ENCODE data around the gene CAMSAP3.

DNA sequence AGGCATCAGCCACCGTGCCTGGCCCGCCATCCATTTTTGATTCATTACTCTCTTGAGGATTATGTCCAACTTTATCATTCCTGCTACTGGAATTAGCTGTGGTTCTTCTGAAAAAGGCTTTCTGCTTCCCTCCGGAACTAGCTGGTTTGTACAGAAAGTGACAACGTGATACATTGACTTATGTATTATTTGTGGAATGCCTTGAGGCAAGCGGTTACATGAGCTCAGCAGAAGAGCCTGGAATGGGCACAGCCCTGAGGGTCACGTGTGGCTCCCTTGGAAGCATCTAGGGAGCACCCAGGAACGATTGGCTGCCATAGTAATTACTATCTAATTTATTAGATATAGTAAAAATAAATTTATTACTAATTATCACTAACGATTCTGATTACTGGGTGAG lies 58.7 kb downstream of the CAMSAP3 start:
- no peak for TF ChIP-seq EZH2 (IDR thresholded peaks at IDR 0.05; ENCODE audit: insufficient read depth, low read length)
- TF ChIP-seq, protein P1, sequence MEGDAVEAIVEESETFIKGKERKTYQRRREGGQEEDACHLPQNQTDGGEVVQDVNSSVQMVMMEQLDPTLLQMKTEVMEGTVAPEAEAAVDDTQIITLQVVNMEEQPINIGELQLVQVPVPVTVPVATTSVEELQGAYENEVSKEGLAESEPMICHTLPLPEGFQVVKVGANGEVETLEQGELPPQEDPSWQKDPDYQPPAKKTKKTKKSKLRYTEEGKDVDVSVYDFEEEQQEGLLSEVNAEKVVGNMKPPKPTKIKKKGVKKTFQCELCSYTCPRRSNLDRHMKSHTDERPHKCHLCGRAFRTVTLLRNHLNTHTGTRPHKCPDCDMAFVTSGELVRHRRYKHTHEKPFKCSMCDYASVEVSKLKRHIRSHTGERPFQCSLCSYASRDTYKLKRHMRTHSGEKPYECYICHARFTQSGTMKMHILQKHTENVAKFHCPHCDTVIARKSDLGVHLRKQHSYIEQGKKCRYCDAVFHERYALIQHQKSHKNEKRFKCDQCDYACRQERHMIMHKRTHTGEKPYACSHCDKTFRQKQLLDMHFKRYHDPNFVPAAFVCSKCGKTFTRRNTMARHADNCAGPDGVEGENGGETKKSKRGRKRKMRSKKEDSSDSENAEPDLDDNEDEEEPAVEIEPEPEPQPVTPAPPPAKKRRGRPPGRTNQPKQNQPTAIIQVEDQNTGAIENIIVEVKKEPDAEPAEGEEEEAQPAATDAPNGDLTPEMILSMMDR (IDR thresholded peaks at IDR 0.05; ENCODE audit: insufficient read depth, low read depth, low read length) = no peak

Data from astrocyte (in vitro differentiated cells and primary cell).